ENCODE data around the gene FOXC1.

- TF ChIP-seq CTCF (IDR thresholded peaks at IDR 0.05; ENCODE audit: low read depth, low read length, missing input control) (no peak), TAF1 (conservative IDR thresholded peaks at IDR 0.05) (no peak), MAX (IDR thresholded peaks at IDR 0.05) (no peak), ATF3 (IDR thresholded peaks at IDR 0.05) (no peak), JUND (IDR thresholded peaks at IDR 0.05) (no peak), RAD21 (IDR thresholded peaks at IDR 0.05) (no peak), NR2F2 (IDR thresholded peaks at IDR 0.05) (no peak), EGR1 (IDR thresholded peaks at IDR 0.05; ENCODE audit: low read depth in 2 of 2) (no peak), YY1 (IDR thresholded peaks at IDR 0.05) (no peak), HNF4A (conservative IDR thresholded peaks at IDR 0.05) (no peak), SP1 (IDR thresholded peaks at IDR 0.05) (no peak), REST (IDR thresholded peaks at IDR 0.05) (no peak)
Measured at GRCh38 chr6:1631251-1631650, 21.5 kb downstream of the FOXC1 start.
